ENCODE measurements around the gene AUH.

The AUH gene

GRCh38 chr9:91307279-91307678 is 54.4 kb downstream of the AUH start:
- Histone ChIP-seq H3K9me3 (ENCODE audit: low read length) (no peaks in the 10 kb centered on the region), H3K36me3 (ENCODE audit: insufficient read depth, low read length) (no peaks in the 10 kb centered on the region), H3K9ac (ENCODE audit: low read length) (no peak overlapping the region), H3K27ac (ENCODE audit: low read depth, low read length) (no peak overlapping the region), H3K4me3 (ENCODE audit: low read depth in 1 of 2, low read length in 2 of 2) (no peak overlapping the region), H3K4me1 (ENCODE audit: insufficient read depth, low read length) (peaks cover 22% of the 10 kb centered on the region), H3K27me3 (ENCODE audit: control insufficient read depth in 1 of 2, insufficient read depth in 2 of 2, low read length in 2 of 2) (no peaks in the 10 kb centered on the region)

DNA sequence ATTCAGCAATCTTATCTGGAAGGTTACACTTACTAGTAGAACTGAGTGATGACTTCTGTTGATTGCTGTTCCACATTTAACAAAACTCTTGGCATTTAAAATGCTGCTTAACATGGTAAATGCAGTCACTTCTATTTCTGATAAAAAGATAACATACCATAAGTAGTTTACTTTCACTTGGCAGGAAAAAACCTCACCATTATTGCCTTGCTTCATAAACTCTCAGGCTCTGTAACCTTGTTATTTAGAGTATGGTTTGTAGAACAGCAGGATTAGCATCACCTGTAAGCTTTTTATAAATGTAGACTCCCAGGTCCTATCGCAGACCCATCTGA is 55.5 kb downstream of the AUH start:
- Histone ChIP-seq H3K9me3 (ENCODE audit: low read length) (no peaks in the 10 kb centered on the region), H3K27me3 (ENCODE audit: control insufficient read depth in 1 of 2, insufficient read depth in 2 of 2, low read length in 2 of 2) (no peaks in the 10 kb centered on the region), H3K27ac (ENCODE audit: low read depth, low read length) (no peak overlapping the region), H3K36me3 (ENCODE audit: insufficient read depth, low read length) (no peaks in the 10 kb centered on the region), H3K4me1 (ENCODE audit: insufficient read depth, low read length) (peaks cover 27% of the 10 kb centered on the region), H3K9ac (ENCODE audit: low read length) (no peak overlapping the region), H3K4me3 (ENCODE audit: low read depth in 1 of 2, low read length in 2 of 2) (no peak overlapping the region)

DNA sequence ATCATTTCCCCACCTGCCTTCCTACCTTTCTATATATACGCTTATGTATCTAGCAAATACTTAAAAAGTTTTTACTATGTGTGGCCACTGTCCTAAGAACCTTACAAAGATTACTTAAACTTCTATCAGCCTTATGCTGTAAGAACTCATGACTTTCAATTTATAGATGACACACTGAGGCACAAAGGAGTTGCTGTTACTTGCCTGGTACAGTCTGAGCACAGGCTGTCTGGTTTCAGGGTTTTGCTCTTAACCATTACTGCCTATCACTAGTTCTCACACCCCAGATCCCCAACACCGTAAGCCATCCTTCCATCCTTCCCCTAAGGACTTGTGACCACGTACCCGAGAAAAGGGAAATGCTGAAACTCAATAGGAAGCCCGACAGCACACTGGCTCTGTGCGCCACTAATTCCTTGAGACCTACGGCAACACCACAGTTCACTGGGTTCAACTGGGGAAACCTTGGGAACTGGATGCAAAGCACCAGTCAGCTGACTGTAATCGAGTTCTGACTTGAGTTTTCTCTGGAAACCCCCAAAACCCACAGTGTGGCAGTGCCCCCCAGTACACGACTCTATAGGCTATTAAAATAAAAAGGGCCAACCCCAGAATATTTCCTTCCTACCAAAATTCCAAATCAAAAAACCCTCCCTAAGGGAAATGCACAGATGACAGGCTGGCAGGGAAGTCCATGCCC is 56.0 kb downstream of the AUH start:
- Histone ChIP-seq H3K9ac (ENCODE audit: low read length) (no peak overlapping the region), H3K27me3 (ENCODE audit: control insufficient read depth in 1 of 2, insufficient read depth in 2 of 2, low read length in 2 of 2) (no peaks in the 10 kb centered on the region), H3K36me3 (ENCODE audit: insufficient read depth, low read length) (no peaks in the 10 kb centered on the region), H3K9me3 (ENCODE audit: low read length) (no peaks in the 10 kb centered on the region), H3K4me1 (ENCODE audit: insufficient read depth, low read length) (peaks cover 29% of the 10 kb centered on the region), H3K27ac (ENCODE audit: low read depth, low read length) (no peak overlapping the region), H3K4me3 (ENCODE audit: low read depth in 1 of 2, low read length in 2 of 2) (no peak overlapping the region)

- Histone ChIP-seq H3K9me3 (ENCODE audit: low read length) (no peaks in the 10 kb centered on the region), H3K4me1 (ENCODE audit: insufficient read depth, low read length) (peaks cover 37% of the 10 kb centered on the region), H3K27ac (ENCODE audit: low read depth, low read length) (no peak overlapping the region), H3K27me3 (ENCODE audit: control insufficient read depth in 1 of 2, insufficient read depth in 2 of 2, low read length in 2 of 2) (no peaks in the 10 kb centered on the region), H3K36me3 (ENCODE audit: insufficient read depth, low read length) (no peaks in the 10 kb centered on the region), H3K4me3 (ENCODE audit: low read depth in 1 of 2, low read length in 2 of 2) (no peak overlapping the region), H3K9ac (ENCODE audit: low read length) (no peak overlapping the region)
Measured at GRCh38 chr9:91303741-91304415, 57.8 kb downstream of the AUH start.

- no peak overlapping the region for H3K4me3 ChIP-seq (ENCODE audit: low read depth in 1 of 2, low read length in 2 of 2)
- H3K27ac ChIP-seq (ENCODE audit: low read depth, low read length) = peak overlapping the region; percentile 30
- H3K27me3 ChIP-seq (ENCODE audit: control insufficient read depth in 1 of 2, insufficient read depth in 2 of 2, low read length in 2 of 2) = no peaks in the 10 kb centered on the region
- H3K9ac ChIP-seq (ENCODE audit: low read length) = no peak overlapping the region
- no peaks in the 10 kb centered on the region for H3K36me3 ChIP-seq (ENCODE audit: insufficient read depth, low read length)
- peaks cover 37% of the 10 kb centered on the region for H3K4me1 ChIP-seq (ENCODE audit: insufficient read depth, low read length)
- H3K9me3 ChIP-seq (ENCODE audit: low read length) = no peaks in the 10 kb centered on the region
Measured at GRCh38 chr9:91302831-91303230, 58.9 kb downstream of the AUH start.

- Histone ChIP-seq H3K27me3 (ENCODE audit: control insufficient read depth in 1 of 2, insufficient read depth in 2 of 2, low read length in 2 of 2) (no peaks in the 10 kb centered on the region), H3K9me3 (ENCODE audit: low read length) (no peaks in the 10 kb centered on the region), H3K36me3 (ENCODE audit: insufficient read depth, low read length) (peaks cover 5% of the 10 kb centered on the region), H3K4me3 (ENCODE audit: low read depth in 1 of 2, low read length in 2 of 2) (no peak overlapping the region), H3K27ac (ENCODE audit: low read depth, low read length) (peak overlapping the region; percentile 29), H3K9ac (ENCODE audit: low read length) (no peak overlapping the region), H3K4me1 (ENCODE audit: insufficient read depth, low read length) (peaks cover 37% of the 10 kb centered on the region)
Measured at GRCh38 chr9:91301161-91301560, 60.6 kb downstream of the AUH start.

DNA sequence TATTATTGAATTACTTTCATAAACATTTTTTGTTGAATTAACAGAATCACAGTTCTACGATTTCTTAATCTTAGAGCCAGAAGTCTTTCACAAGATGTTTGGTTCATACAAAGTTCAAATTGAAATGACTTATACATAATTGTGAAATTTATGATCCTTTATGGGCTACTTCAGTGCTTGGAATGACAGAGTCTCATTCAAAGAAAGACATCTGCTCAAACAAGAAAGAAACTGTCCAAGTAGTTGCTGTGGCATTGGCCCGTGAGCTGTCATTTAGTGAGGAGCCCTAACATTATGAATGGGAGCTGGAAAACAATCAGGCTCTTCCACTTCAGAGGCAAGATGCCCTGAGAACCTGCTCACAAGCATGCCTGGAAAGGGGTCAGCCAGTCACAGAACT is 63.4 kb downstream of the AUH start:
- Histone ChIP-seq H3K4me1 (ENCODE audit: insufficient read depth, low read length) (peaks cover 23% of the 10 kb centered on the region), H3K36me3 (ENCODE audit: insufficient read depth, low read length) (peaks cover 23% of the 10 kb centered on the region), H3K4me3 (ENCODE audit: low read depth in 1 of 2, low read length in 2 of 2) (no peak overlapping the region), H3K27me3 (ENCODE audit: control insufficient read depth in 1 of 2, insufficient read depth in 2 of 2, low read length in 2 of 2) (no peaks in the 10 kb centered on the region), H3K9me3 (ENCODE audit: low read length) (no peaks in the 10 kb centered on the region), H3K9ac (ENCODE audit: low read length) (no peak overlapping the region), H3K27ac (ENCODE audit: low read depth, low read length) (no peak overlapping the region)

GRCh38 chr9:91297306-91297705 is 64.4 kb downstream of the AUH start:
- no peaks in the 10 kb centered on the region for H3K9me3 ChIP-seq (ENCODE audit: low read length)
- H3K36me3 ChIP-seq (ENCODE audit: insufficient read depth, low read length) = peaks cover 29% of the 10 kb centered on the region
- no peaks in the 10 kb centered on the region for H3K27me3 ChIP-seq (ENCODE audit: control insufficient read depth in 1 of 2, insufficient read depth in 2 of 2, low read length in 2 of 2)
- H3K4me1 ChIP-seq (ENCODE audit: insufficient read depth, low read length) = peaks cover 15% of the 10 kb centered on the region
- no peak overlapping the region for H3K4me3 ChIP-seq (ENCODE audit: low read depth in 1 of 2, low read length in 2 of 2)
- H3K9ac ChIP-seq (ENCODE audit: low read length) = no peak overlapping the region
- no peak overlapping the region for H3K27ac ChIP-seq (ENCODE audit: low read depth, low read length)

DNA sequence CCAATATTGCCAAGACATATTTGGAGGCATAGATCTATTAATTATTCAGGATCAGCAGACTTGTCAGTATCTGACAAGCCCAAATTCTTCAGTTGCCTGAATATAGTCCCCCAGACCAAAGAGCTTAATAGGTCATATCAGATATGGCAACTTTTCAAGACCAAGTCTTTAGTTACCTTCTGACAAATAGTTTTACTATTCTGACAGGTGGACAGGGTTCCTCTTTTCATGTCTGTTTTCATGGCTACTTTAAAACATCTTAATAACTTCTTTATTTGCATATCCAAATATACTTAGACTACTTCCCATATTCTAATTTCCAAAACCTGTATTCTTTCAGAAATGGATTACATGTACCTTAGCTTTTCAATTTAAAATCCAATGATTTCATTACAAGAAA is 65.4 kb downstream of the AUH start:
- Histone ChIP-seq H3K27me3 (ENCODE audit: control insufficient read depth in 1 of 2, insufficient read depth in 2 of 2, low read length in 2 of 2) (no peaks in the 10 kb centered on the region), H3K36me3 (ENCODE audit: insufficient read depth, low read length) (peaks cover 29% of the 10 kb centered on the region)

GRCh38 chr9:91295357-91295756 is 66.4 kb downstream of the AUH start:
- Histone ChIP-seq H3K27ac (ENCODE audit: low read depth, low read length) (no peak overlapping the region), H3K36me3 (ENCODE audit: insufficient read depth, low read length) (peaks cover 29% of the 10 kb centered on the region), H3K27me3 (ENCODE audit: control insufficient read depth in 1 of 2, insufficient read depth in 2 of 2, low read length in 2 of 2) (no peaks in the 10 kb centered on the region), H3K4me3 (ENCODE audit: low read depth in 1 of 2, low read length in 2 of 2) (no peak overlapping the region), H3K9me3 (ENCODE audit: low read length) (no peaks in the 10 kb centered on the region), H3K9ac (ENCODE audit: low read length) (no peak overlapping the region), H3K4me1 (ENCODE audit: insufficient read depth, low read length) (peaks cover 3% of the 10 kb centered on the region)

More for the DNA sequence above, 65.4 kb downstream of the AUH start:
- H3K9me3 ChIP-seq (ENCODE audit: low read length) = no peaks in the 10 kb centered on the region
- H3K9ac ChIP-seq (ENCODE audit: low read length) = no peak overlapping the region
- no peak overlapping the region for H3K4me3 ChIP-seq (ENCODE audit: low read depth in 1 of 2, low read length in 2 of 2)
- no peak overlapping the region for H3K27ac ChIP-seq (ENCODE audit: low read depth, low read length)
- peaks cover 11% of the 10 kb centered on the region for H3K4me1 ChIP-seq (ENCODE audit: insufficient read depth, low read length)

GRCh38 chr9:91291866-91292265 is 69.9 kb downstream of the AUH start:
- no peak overlapping the region for H3K4me3 ChIP-seq (ENCODE audit: low read depth in 1 of 2, low read length in 2 of 2)
- H3K9ac ChIP-seq (ENCODE audit: low read length) = no peak overlapping the region
- H3K27ac ChIP-seq (ENCODE audit: low read depth, low read length) = no peak overlapping the region
- no peaks in the 10 kb centered on the region for H3K9me3 ChIP-seq (ENCODE audit: low read length)
- no peaks in the 10 kb centered on the region for H3K27me3 ChIP-seq (ENCODE audit: control insufficient read depth in 1 of 2, insufficient read depth in 2 of 2, low read length in 2 of 2)
- H3K4me1 ChIP-seq (ENCODE audit: insufficient read depth, low read length) = no peaks in the 10 kb centered on the region
- H3K36me3 ChIP-seq (ENCODE audit: insufficient read depth, low read length) = peaks cover 27% of the 10 kb centered on the region

DNA sequence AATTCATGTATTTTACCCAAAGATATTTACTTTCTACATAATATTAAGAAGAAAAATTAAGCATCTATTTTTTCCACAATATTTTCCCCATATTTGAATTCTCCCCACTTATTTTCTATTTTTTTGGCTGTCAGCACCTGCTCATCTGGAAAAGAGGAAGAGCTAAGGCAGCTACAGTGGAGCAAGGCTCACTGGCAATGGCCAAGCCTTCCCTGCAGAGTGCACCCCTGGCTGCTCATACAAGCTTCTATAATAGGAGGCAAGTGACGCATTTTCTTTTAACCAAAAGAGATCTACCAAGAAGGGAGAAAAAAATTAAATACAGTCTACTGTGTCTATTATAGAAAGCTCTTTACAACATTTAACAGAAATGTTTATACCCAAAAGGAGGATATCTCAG is 72.5 kb downstream of the AUH start:
- no peak overlapping the region for H3K4me3 ChIP-seq (ENCODE audit: low read depth in 1 of 2, low read length in 2 of 2)
- no peak overlapping the region for H3K9ac ChIP-seq (ENCODE audit: low read length)
- H3K4me1 ChIP-seq (ENCODE audit: insufficient read depth, low read length) = peaks cover 9% of the 10 kb centered on the region
- H3K36me3 ChIP-seq (ENCODE audit: insufficient read depth, low read length) = peaks cover 14% of the 10 kb centered on the region
- no peak overlapping the region for H3K27ac ChIP-seq (ENCODE audit: low read depth, low read length)
- no peaks in the 10 kb centered on the region for H3K27me3 ChIP-seq (ENCODE audit: control insufficient read depth in 1 of 2, insufficient read depth in 2 of 2, low read length in 2 of 2)
- H3K9me3 ChIP-seq (ENCODE audit: low read length) = no peaks in the 10 kb centered on the region

Data from muscle layer of colon (tissue), 2 donors.